Chondrocyte (in vitro differentiated cells): Measurements from ENCODE around the gene ANXA6. TPM values are rescaled to one million over a fixed set of nuclear protein-coding genes. Genes with fewer than 3 reads are reported as not detected.

Experiments
- DNase-seq: peaks from one replicate; pipeline ENCODE4 v3.0.0; 2021; ENCODE audit warnings: mixed read lengths, low spot score
- H3K27ac Mint-ChIP-seq: one replicate; pipeline ENCODE4 v1.8.0; 2021; ENCODE audit warnings: mild to moderate bottlenecking, moderate library complexity, mixed read lengths; ENCODE audit not compliant: unreplicated experiment
- H3K27me3 Mint-ChIP-seq: 2 replicates; pipeline ENCODE4 v1.8.0; 2021; ENCODE audit warnings: low read depth, mixed read lengths
- H3K36me3 Mint-ChIP-seq: 2 replicates; pipeline ENCODE4 v1.8.0; 2021; ENCODE audit warnings: low read depth, mixed read lengths
- H3K4me1 Mint-ChIP-seq: 2 replicates; pipeline ENCODE4 v1.8.0; 2021; ENCODE audit warnings: low read depth, mild to moderate bottlenecking, mixed read lengths
- H3K4me3 Mint-ChIP-seq: one replicate; pipeline ENCODE4 v1.8.0; 2021; ENCODE audit warnings: mild to moderate bottlenecking, moderate library complexity, mixed read lengths; ENCODE audit not compliant: unreplicated experiment
- H3K9me3 Mint-ChIP-seq: 2 replicates; pipeline ENCODE4 v1.8.0; 2021; ENCODE audit warnings: low read depth, mixed read lengths
- CTCF ChIP-seq: fragments of 200-600 bp; sonication (generic); IDR thresholded peaks from 2 replicates; pipeline ENCODE4 v1.5.0; 2021; ENCODE audit warnings: antibody characterized with exemption, mild to moderate bottlenecking, moderate library complexity
- total RNA-seq: library from RNA; stranded (reverse); gene quantifications from 3 replicates; pipeline ENCODE4 v1.2.1, GENCODE V29; 2021

ANXA6 gene
- total RNA-seq, 1 donor from 2014 or later = 450 TPM

- Mint-ChIP-seq H3K27me3 (no peaks in the 10 kb centered on the region), H3K9me3 (no peaks in the 10 kb centered on the region), H3K4me3 (no peak overlapping the region), H3K27ac (peak overlapping the region; percentile 77), H3K36me3 (no peaks in the 10 kb centered on the region), H3K4me1 (peaks cover 79% of the 10 kb centered on the region)
- no peak for TF ChIP-seq CTCF
- no peak for DNase-seq
Observed at GRCh38 chr5:151068433-151069197, 89.0 kb downstream of the ANXA6 start.

- Mint-ChIP-seq H3K9me3 (no peaks in the 10 kb centered on the region), H3K4me3 (no peak overlapping the region), H3K36me3 (no peaks in the 10 kb centered on the region)
Observed at GRCh38 chr5:151067632-151068432, 89.7 kb downstream of the ANXA6 start.

GRCh38 chr5:151066920-151067319 lies 90.7 kb downstream of the ANXA6 start:
- no peak for TF ChIP-seq CTCF
- Mint-ChIP-seq H3K4me3 (no peak overlapping the region), H3K9me3 (no peaks in the 10 kb centered on the region), H3K27ac (no peak overlapping the region), H3K27me3 (no peaks in the 10 kb centered on the region), H3K4me1 (peaks cover 80% of the 10 kb centered on the region), H3K36me3 (peaks cover 2% of the 10 kb centered on the region)
- no peak for DNase-seq

More at GRCh38 chr5:151067632-151068432, 89.7 kb downstream of the ANXA6 start:
- DNase-seq = no peak
- peaks cover 81% of the 10 kb centered on the region for H3K4me1 Mint-ChIP-seq
- TF ChIP-seq CTCF = no peak
- peak overlapping the region; percentile 77 for H3K27ac Mint-ChIP-seq
- no peaks in the 10 kb centered on the region for H3K27me3 Mint-ChIP-seq

GRCh38 chr5:151065609-151066008 lies 92.0 kb downstream of the ANXA6 start:
- H3K36me3 Mint-ChIP-seq = peaks cover 9% of the 10 kb centered on the region
- H3K4me3 Mint-ChIP-seq = no peak overlapping the region
- H3K27ac Mint-ChIP-seq = no peak overlapping the region
- TF ChIP-seq CTCF = no peak
- DNase-seq = no peak
- H3K27me3 Mint-ChIP-seq = no peaks in the 10 kb centered on the region
- no peaks in the 10 kb centered on the region for H3K9me3 Mint-ChIP-seq
- H3K4me1 Mint-ChIP-seq = peaks cover 77% of the 10 kb centered on the region

GRCh38 chr5:151064916-151065499 lies 92.6 kb downstream of the ANXA6 start:
- peaks cover 9% of the 10 kb centered on the region for H3K36me3 Mint-ChIP-seq
- H3K9me3 Mint-ChIP-seq = no peaks in the 10 kb centered on the region
- no peaks in the 10 kb centered on the region for H3K27me3 Mint-ChIP-seq
- no peak overlapping the region for H3K4me3 Mint-ChIP-seq
- DNase-seq = no peak
- H3K4me1 Mint-ChIP-seq = peaks cover 77% of the 10 kb centered on the region
- no peak overlapping the region for H3K27ac Mint-ChIP-seq
- TF ChIP-seq CTCF = no peak
